ENCODE data around the gene ZNF468. TPM values are rescaled to one million over a fixed set of nuclear protein-coding genes. Genes with fewer than 3 reads are reported as not detected.
"Not testable (repeated sequence)": the region's sequence is repeated elsewhere in the genome, so short reads cannot be mapped to it uniquely, and the experiment has no call there.

The ZNF468 gene
- total and polyA plus RNA-seq, 2 experiments from 2014 or later: 14.0 to 23.0 TPM

DNA sequence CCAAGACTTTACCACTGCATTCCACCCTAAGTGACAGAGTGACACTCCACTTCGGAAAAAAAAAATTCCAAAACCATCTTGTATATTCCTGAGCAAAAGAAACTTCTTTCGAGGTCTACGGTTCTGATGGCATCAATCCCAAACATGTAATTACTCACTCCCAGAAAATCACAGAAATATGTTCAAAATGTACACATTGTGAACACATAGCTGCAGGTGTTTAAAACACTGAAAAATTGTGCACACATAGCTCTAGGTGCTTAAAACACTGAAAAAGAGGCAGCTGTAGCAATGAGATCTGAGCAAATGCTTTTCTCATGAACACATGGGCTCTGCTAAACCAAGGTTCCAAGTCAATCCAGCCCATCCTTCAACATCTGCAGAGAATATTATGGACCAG, 14.0 kb upstream of the ZNF468 start:
- no peaks in the 10 kb centered on the region for H3K36me3 ChIP-seq
- no peaks in the 10 kb centered on the region for H3K27me3 ChIP-seq
- H3K27ac ChIP-seq: no peak overlapping the region
- no peak for DNase-seq (ENCODE audit: low read depth in 1 of 2, low spot score in 1 of 2)
- H3K9me3 ChIP-seq (ENCODE audit: low read depth): no peaks in the 10 kb centered on the region
- H3K4me3 ChIP-seq: no peak overlapping the region
- TF ChIP-seq, protein P1, sequence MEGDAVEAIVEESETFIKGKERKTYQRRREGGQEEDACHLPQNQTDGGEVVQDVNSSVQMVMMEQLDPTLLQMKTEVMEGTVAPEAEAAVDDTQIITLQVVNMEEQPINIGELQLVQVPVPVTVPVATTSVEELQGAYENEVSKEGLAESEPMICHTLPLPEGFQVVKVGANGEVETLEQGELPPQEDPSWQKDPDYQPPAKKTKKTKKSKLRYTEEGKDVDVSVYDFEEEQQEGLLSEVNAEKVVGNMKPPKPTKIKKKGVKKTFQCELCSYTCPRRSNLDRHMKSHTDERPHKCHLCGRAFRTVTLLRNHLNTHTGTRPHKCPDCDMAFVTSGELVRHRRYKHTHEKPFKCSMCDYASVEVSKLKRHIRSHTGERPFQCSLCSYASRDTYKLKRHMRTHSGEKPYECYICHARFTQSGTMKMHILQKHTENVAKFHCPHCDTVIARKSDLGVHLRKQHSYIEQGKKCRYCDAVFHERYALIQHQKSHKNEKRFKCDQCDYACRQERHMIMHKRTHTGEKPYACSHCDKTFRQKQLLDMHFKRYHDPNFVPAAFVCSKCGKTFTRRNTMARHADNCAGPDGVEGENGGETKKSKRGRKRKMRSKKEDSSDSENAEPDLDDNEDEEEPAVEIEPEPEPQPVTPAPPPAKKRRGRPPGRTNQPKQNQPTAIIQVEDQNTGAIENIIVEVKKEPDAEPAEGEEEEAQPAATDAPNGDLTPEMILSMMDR (IDR thresholded peaks at IDR 0.05; ENCODE audit: low read depth, low read length): no peak
- H3K4me1 ChIP-seq (ENCODE audit: low read depth): no peaks in the 10 kb centered on the region

DNA sequence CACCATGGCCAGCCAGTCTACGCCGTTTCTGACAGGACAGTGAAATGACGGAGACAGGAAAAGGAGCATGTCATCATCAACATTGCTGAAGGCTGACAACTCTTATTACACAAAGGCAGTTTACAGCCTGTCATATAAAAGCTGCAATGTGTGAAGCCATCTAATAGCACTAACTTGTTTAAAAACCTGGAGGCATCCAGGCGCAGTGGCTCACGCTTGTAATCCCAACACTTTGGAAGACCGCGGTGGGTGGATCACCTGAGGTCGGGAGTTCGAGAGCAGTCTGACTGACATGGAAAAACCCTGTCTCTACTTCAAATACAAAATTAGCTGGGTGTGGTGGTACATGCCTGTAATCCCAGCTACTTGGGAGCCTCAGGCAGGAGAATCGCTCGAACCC, 10.6 kb upstream of the ZNF468 start:
- not testable (repeated sequence) for DNase-seq (ENCODE audit: low read depth in 1 of 2, low spot score in 1 of 2); H3K27me3 ChIP-seq; H3K27ac ChIP-seq; H3K36me3 ChIP-seq; H3K4me3 ChIP-seq; H3K9me3 ChIP-seq (ENCODE audit: low read depth); H3K4me1 ChIP-seq (ENCODE audit: low read depth)

DNA sequence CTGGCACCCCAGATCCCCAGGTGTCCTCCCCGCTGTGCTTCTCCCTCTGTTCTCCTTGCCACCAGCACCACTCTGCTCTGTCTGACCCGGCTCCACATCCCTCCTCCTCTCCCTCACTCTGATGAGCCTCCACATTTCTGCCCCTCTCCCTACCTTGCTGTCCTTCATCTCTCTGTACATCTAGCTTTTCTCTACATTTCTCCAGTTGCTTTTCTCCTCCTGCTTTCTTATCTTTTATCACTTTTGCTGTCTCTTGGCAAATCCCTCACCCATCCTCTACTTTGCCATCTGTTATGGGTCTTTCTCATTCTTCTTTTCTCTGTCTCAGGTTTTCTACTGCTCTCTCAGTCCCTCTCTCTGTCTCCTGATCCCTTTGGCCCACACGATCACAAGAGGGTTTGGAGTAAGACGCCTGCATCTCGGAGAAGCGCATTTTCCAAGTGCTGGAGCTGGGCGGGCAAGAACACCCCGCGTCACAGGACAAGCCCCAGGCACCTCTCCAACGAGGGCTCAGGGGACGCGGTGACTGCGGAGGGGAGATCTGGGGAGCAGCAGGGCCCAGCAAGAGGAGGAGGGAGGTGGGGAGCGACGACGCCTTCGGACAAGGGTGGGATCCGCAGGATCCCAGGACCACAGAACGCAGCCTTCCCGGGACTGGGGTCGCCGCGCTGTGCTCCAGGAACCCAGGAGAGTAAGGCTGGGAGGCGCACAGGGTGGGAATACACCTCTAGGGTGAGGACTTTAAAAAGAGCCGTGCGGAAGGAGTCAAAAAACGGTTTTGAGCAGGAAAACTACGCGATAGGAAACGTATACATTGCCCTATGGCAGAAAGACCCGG, 660 bp downstream of the ZNF468 start:
- peak; percentile 15 to 21 for DNase-seq (ENCODE audit: low read depth in 1 of 2, low spot score in 1 of 2)
- H3K4me3 ChIP-seq: peak overlapping the region; percentile 95
- H3K9me3 ChIP-seq (ENCODE audit: low read depth); H3K27ac ChIP-seq; H3K27me3 ChIP-seq; H3K36me3 ChIP-seq; H3K4me1 ChIP-seq (ENCODE audit: low read depth): not testable (repeated sequence)

DNA sequence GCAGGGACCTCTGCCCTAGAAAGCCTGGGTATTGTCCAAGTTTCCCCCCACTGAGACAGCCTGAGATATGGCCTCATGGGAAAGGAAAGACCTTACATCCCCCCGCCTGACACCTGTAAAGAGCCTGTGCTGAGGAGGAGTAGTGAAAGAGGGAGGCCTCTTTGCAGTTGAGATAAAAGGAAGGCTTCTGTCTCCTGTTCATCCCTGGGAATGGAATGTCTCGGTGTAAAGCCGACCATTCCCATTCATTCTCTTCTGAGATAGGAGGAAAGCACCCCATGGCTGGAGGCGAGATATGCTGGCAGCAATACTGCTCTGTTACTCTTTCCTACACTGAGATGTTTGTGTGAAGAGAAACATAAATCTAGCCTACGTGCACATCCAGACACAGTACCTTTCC, 10.1 kb downstream of the ZNF468 start:
- DNase-seq (ENCODE audit: low read depth in 1 of 2, low spot score in 1 of 2): peak in 1 of 2 donors; percentile 9
- not testable (repeated sequence) for H3K4me1 ChIP-seq (ENCODE audit: low read depth); H3K27me3 ChIP-seq; H3K9me3 ChIP-seq (ENCODE audit: low read depth); H3K4me3 ChIP-seq
- peaks cover 28% of the 10 kb centered on the region for H3K36me3 ChIP-seq
- peak overlapping the region; percentile 51 for H3K27ac ChIP-seq

DNA sequence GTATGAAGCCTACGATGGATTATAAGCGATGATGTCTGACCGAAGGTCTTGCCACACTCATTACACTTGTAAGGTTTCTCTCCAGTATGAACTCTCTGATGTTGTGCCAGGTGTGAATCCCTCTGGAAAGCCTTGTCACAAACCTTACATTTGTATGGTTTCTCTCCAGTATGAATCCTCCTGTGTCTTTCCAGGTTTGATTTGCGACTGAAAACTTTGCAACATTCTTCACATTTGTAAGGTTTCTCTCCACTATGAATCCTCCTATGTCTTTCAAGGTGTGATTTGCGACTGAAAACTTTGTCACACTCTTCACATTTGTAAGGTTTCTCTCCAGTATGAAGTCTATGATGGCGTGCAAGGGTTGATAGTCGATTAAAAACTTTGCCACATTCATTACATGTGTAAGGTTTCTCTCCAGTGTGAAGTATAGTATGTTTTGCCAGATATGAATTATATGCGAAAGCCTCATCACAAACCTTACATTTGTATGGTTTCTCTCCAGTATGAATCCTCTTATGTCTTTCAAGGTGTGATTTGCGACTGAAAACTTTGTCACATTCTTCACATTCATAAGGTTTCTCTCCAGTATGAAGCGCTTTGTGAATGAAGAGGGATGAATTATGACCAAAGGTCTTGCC, 16.5 kb downstream of the ZNF468 start:
- DNase-seq (ENCODE audit: low read depth in 1 of 2, low spot score in 1 of 2); H3K4me3 ChIP-seq; H3K9me3 ChIP-seq (ENCODE audit: low read depth): not testable (repeated sequence)

DNA sequence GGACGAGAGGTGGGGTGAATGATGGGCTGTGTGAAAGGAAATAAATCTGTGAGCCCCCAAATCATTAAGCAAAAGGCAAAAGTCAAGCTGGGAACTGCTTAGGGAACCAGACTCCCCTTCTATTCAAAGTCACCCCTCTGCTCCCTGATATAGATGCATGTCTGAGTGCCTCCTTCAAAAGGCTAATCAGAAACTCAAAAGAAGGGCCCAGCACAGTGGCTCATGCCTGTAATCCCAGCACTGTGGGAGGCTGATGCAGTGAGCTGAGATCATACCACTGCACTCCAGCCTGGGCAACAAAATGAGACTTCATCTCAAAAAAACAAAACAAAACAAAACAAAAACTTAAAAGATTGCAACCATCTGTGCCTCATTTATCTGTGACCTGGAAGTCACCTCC, 23.1 kb downstream of the ZNF468 start:
- H3K9me3 ChIP-seq (ENCODE audit: low read depth): not testable (repeated sequence)

More for the DNA sequence above, 16.5 kb downstream of the ZNF468 start:
- H3K27ac ChIP-seq; H3K4me1 ChIP-seq (ENCODE audit: low read depth); H3K27me3 ChIP-seq: not testable (repeated sequence)
- H3K36me3 ChIP-seq: peaks cover 44% of the 10 kb centered on the region

DNA sequence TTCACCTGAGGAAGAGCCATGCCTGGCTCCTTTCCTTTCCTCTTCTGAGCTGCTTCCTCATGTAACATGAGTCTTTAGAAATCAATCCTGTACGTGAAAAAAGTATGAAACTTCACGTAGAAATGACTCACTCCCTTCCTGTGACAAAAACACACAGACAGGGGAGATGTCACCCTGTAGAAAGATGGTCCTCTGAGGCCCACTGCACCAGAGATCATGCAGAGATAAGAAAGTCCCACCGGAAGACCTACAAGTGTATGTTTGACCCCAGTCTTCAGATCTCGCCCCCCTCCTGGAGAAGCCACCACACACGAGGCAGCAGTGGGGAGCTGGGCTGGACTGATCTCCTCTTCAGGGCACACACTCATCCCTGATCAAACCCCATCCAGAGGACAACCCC, 23.9 kb downstream of the ZNF468 start:
- H3K36me3 ChIP-seq; DNase-seq (ENCODE audit: low read depth in 1 of 2, low spot score in 1 of 2); H3K4me1 ChIP-seq (ENCODE audit: low read depth); H3K27ac ChIP-seq; H3K4me3 ChIP-seq; H3K27me3 ChIP-seq; H3K9me3 ChIP-seq (ENCODE audit: low read depth): not testable (repeated sequence)

More for the DNA sequence above, 23.1 kb downstream of the ZNF468 start:
- not testable (repeated sequence) for H3K4me1 ChIP-seq (ENCODE audit: low read depth); H3K27ac ChIP-seq; DNase-seq (ENCODE audit: low read depth in 1 of 2, low spot score in 1 of 2); H3K4me3 ChIP-seq; H3K27me3 ChIP-seq; H3K36me3 ChIP-seq

DNA sequence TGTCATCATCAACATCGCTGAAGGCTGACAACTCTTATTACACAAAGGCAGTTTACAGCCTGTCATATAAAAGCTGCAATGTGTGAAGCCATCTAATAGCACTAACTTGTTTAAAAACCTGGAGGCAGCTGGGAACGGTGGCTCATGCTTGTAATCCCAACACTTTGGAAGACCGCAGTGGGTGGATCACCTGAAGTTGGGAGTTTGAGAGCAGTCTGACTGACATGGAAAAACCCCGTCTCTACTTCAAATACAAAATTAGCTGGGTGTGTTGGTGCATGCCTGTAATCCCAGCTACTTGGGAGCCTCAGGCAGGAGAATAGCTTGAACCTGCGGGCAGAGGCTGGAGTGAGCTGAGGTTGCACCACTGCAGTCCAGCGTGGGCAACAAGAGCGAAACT, 27.6 kb downstream of the ZNF468 start:
- DNase-seq (ENCODE audit: low read depth in 1 of 2, low spot score in 1 of 2); H3K9me3 ChIP-seq (ENCODE audit: low read depth); H3K27ac ChIP-seq; H3K36me3 ChIP-seq; H3K27me3 ChIP-seq; H3K4me3 ChIP-seq; H3K4me1 ChIP-seq (ENCODE audit: low read depth): not testable (repeated sequence)

DNA sequence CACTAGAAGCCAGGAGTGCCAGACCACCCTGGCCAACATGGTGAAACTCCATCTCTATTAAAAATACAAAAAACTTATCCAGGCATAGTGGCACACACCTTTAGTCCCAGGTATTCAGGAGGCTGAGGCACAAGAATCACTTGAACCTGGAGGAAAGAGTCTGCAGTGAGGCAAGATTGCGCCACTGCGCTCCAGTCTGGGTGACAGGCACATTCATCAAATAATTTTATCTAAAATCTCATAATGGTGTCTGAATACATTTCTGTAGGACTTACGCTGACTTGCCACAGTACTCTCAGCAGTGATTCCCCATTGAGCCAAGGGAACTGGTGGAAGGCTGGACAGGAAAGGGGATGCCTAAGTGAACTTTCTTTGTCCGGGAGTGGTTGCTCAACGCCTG, 31.7 kb downstream of the ZNF468 start:
- no peaks in the 10 kb centered on the region for H3K4me1 ChIP-seq (ENCODE audit: low read depth)
- no peak overlapping the region for H3K27ac ChIP-seq
- no peak for DNase-seq (ENCODE audit: low read depth in 1 of 2, low spot score in 1 of 2)
- H3K9me3 ChIP-seq (ENCODE audit: low read depth): no peaks in the 10 kb centered on the region
- TF ChIP-seq, protein P1 (IDR thresholded peaks at IDR 0.05; ENCODE audit: low read depth, low read length): no peak
- H3K36me3 ChIP-seq: no peaks in the 10 kb centered on the region
- H3K4me3 ChIP-seq: no peak overlapping the region
- H3K27me3 ChIP-seq: no peaks in the 10 kb centered on the region

Measured in cardiac muscle cell (in vitro differentiated cells and primary cell).